Measurements from ENCODE around the gene CXCL11.
"Not testable (repeated sequence)": the region's sequence is repeated elsewhere in the genome, so short reads cannot be mapped to it uniquely, and the experiment has no call there.

The CXCL11 gene

GRCh38 chr4:76035799-76036380, at the start of gene CXCL11:
TSS of gene CXCL11 (minus strand) at chr4:76036070. CDS start at chr4:76035987, 83 bp downstream.
- DNase-seq (ENCODE audit: low read depth): no peak

DNA sequence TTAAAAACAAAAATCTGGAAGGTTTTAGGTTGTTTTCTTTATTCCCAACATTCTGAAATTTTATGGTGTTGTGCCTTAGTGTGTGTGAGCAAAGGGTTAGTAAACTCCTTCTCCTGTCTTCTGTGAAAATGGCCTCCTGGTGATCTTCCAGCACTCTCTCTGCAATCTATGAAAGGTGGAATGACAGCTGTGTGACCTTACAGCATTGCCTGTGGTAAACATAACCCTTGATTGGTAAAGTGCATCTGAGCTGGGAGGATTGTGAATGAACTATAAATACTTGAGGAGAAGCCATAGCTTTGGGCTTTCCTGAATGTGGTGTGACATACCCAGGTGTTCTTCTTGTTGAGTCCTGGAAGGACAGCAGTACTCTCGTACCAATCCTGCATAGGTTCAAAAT, 48.7 kb upstream of the CXCL11 start:
- DNase-seq (ENCODE audit: low read depth): no peak

DNA sequence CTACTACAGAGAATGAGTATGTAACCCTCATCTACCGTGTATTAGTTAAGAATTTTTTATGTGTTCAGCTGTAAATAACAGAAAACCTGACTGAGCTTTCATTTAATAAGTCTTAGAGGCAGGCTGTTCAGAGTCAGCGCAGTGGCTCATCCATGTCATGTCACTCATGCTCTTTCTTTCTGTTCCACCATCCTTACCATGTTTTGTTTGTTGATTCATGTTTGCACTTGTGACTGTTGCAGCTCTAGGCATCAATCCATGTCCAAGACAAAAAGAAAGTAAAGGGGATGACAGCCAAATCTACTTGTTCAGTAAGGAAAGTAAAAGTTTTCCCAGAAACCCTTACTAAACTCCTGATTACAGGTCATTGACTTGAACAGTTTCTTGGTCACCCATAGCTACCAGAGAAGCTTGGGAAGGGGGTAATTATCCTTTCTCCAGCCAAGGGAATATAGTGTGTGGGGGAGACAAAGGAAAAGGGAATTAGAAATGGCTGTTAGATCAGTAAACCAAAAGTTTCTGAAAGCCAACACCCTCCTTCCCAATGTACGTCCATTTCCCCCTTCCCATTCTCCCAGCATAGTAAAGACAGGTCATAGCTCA, 47.6 kb upstream of the CXCL11 start:
- no peak for DNase-seq (ENCODE audit: low read depth)

DNA sequence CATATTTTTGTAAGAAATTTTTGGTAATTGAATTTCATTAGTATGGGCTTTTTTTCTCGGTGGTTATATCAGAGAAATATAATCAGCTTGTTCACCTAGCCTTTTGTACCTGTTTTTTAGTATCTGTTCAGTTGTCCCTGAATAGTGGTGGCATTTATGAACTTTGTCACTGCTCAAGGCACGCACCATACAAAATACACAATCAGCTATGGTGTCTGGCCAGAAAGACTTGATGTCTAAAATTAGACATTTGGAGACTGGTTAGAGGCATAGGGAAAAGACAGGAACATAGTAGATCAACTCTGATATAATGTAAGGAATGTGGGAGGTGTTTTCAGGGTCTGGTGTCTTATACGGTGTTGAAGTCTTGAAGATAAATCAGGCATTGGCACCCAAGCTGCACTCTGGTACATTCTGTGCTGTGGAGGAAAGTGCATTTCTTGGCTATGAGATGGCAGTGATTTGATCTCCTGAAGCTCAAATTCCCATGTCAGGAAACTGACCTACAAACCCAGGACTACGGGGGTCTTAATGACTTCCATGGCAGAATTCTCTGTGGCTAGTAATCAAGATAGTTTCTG, 42.3 kb upstream of the CXCL11 start:
- DNase-seq (ENCODE audit: low read depth): no peak

DNA sequence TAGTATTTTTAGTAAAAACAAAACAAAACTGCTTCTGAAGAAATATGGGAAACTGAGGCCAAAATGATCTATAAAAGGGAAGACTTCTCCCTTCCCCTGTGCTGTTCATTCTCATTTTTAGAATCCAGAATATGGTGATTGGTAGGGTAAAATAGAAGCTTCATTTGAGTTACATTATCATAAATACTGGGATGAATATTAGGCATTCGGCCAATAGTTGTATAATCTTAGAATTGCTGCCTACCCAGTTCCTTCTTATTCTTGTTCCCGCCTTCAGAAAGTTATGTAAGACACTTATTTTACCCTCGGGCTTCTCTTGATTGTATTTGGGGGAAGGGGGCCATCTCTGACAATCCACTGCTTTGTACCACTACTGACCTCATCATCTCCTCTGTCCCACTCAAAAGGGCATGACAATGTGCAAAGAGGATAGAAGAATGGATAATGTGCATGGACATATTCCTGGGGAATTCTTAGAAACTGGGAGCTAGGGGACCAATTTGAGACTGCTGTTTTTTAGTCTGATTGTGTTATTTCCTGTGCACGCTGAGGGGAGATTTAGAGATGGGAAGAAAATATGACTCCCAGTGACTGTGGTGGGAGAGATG, 39.2 kb upstream of the CXCL11 start:
- no peak for DNase-seq (ENCODE audit: low read depth)

- DNase-seq (ENCODE audit: low read depth): peak; percentile 2
Observed at GRCh38 chr4:76074468-76074867, 38.6 kb upstream of the CXCL11 start, which contains the start of gene ART3. TSS of gene ART3 (plus strand) at chr4:76074709. CDS start at chr4:76075890, 1,181 bp downstream.

GRCh38 chr4:76072760-76073159, 36.9 kb upstream of the CXCL11 start:
- no peak for DNase-seq (ENCODE audit: low read depth)

GRCh38 chr4:76067652-76068286, 31.9 kb upstream of the CXCL11 start:
- peak; percentile 23 for DNase-seq (ENCODE audit: low read depth)

GRCh38 chr4:76066546-76066945, 30.7 kb upstream of the CXCL11 start:
- DNase-seq (ENCODE audit: low read depth): no peak

DNA sequence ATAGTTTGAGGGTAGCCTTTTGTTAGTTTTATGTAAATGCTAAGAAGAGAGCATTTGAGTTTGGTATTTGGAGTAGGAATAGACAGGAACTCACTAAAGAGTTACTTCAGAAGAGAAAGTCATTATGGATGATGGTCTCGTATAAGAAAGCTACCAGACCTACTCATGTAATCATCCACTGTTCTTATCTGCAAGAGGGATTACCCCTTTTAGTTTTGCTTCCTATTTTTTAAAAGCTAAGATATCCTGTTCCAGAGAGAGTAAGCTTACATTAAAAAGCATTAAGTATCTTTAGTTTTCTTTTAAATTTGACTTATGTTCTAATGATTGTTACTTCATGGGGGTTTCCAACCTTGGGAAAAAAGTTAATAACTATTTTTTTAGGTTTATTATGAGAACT, 26.1 kb upstream of the CXCL11 start:
- no peak for DNase-seq (ENCODE audit: low read depth)

DNA sequence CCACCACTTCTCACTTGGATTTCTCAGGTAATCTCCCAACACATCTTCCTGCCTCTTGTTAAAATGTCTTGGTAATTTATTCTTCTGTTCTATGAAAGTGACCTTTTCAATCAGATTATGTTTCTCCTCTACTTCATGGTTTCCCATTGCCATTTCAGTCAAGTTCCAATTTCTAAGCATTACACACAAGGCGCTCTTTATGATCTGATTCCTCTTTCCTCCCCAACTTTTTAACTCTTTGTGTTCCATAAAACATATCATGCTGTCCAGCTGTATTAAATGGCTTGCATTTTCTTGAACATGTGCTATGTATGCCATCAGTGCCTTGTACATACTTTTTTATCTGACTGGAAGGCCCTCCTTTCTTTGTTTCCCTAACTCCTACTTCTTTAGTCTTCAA, 25.6 kb upstream of the CXCL11 start:
- DNase-seq (ENCODE audit: low read depth): no peak

- no peak for DNase-seq (ENCODE audit: low read depth)
Observed at GRCh38 chr4:76060506-76060905, 24.6 kb upstream of the CXCL11 start.

DNA sequence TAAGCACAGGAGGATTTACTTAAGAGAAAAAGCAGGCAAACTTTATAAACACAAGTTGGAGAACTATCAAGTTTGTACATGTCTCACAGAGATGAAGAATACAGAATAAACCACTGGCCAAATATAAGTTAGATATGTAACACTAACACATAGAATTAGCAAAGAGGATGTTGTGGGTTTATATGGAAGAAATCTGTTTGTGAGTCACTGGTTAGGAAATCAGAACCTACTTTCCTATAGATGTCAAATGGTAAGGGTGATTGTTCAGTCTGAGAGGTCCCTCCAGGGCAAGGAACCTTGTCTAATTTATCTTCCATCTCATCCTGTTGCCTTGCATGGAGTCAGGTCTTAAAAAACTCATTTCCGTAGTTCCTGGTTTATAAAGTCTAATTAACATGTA, 23.9 kb upstream of the CXCL11 start:
- DNase-seq (ENCODE audit: low read depth): no peak

DNA sequence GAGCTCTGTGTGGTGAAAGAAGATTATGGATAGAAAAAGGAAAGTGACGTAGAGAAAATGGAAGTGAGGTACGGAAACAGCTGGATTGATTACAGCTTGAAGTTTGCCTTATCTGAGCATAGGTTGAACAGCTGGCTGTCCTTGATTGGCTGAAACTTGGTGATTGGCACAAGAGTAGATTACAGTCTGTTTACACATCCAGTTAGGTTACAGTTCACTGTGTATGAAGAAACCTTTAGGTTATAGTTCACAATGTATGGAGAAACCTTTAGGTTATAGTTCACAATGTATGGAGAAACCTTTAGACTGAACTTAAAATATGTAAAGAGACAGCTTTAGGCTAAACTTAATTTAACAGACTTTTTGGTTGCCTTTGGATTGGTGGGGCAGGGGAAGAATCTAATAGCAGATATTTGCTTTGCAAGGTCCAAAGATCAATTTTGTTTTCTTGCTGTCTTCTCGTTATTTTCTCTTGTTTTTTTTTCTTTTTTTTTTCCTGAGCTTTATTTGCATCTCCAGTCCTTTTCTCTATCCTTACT, 23.1 kb upstream of the CXCL11 start:
- DNase-seq (ENCODE audit: low read depth): no peak

GRCh38 chr4:76058302-76058701, 22.4 kb upstream of the CXCL11 start:
- DNase-seq (ENCODE audit: low read depth): no peak

GRCh38 chr4:76055421-76055820, 19.6 kb upstream of the CXCL11 start:
- no peak for DNase-seq (ENCODE audit: low read depth)

- DNase-seq (ENCODE audit: low read depth): no peak
Observed at GRCh38 chr4:76055016-76055415, 19.1 kb upstream of the CXCL11 start.

GRCh38 chr4:76053730-76054129, 17.9 kb upstream of the CXCL11 start:
- DNase-seq (ENCODE audit: low read depth): no peak

DNA sequence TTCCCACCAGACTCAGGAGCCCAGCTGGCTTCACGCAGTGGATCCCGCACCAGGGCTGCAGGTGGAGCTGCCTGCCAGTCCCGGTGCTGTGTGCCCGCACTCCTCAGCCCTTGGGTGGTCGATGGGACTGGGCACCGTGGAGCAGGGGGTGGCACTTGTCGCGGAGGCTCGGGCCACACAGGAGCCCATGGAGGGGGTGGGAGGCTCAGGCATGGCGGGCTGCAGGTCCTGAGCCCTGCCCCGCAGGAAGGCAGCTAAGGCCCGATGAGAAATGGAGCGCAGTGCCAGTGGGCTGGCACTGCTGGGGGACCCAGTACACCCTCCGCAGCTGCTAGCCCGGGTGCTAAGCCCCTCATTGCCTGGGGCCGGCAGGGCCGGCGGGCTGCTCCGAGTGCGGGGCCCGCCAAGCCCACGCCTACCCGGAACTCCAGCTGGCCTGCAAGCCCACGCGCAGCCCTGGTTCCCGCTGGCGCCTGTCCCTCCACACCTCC, 14.7 kb upstream of the CXCL11 start:
- not testable (repeated sequence) for DNase-seq (ENCODE audit: low read depth)

DNA sequence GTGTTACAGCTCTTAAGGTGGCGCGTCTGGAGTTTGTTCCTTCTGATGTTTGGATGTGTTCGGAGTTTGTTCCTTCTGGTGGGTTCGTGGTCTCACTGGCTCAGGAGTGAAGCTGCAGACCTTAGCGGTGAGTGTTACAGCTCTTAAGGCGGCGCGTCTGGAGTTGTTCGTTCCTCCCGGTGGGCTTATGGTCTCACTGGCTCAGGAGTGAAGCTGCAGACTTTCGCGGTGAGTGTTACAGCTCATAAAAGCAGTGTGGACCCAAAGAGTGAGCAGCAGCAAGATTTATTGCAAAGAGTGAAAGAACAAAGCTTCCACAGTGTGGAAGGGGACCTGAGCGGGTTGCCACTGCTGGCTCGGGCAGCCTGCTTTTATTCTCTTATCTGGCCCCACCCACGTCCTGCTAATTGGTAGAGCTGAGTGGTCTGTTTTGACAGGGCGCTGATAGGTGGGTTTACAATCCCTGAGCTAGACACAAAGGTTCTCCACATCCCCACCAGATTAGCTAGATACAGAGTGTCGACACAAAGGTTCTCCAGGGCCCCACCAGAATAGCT, 14.1 kb upstream of the CXCL11 start:
- DNase-seq (ENCODE audit: low read depth): not testable (repeated sequence)

DNA sequence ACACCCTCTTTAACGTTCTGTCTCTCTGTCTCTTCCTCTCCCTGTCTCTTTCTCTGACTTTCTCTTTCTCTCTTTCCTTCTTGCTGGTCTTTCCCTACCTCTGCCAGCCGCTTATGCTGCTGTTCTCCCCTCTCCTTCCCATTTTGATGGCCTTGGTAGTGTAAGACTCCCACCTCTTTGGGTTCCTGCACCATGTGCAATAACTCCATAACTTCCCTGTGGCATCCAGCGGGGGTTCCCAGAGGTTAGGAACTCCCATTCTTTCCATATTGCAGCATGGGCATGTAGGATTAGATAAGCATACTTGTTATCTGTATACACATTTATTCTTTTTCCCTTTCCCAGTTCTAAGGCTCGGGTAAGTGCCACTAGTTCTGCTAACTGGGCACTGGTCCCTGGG, 8.8 kb upstream of the CXCL11 start:
- DNase-seq (ENCODE audit: low read depth): not testable (repeated sequence)

GRCh38 chr4:76043306-76043705, 7.4 kb upstream of the CXCL11 start:
- not testable (repeated sequence) for DNase-seq (ENCODE audit: low read depth)
